Endothelial cell of umbilical vein (primary cell): ENCODE measurements around the gene CMTM4. TPM values are rescaled to one million over a fixed set of nuclear protein-coding genes. Genes with fewer than 3 reads are reported as not detected.

Experiments used
- BruUV-seq: library from RNA; stranded (reverse); fragments of 400-500 nt; replicated peaks from 2 replicates; lab custom pipeline; 2021; lab: Mats Ljungman, UMichigan
- CTCF ChIA-PET: fragments of 300-600, 350-600 bp; sonication (Branson Sonifier 250); formaldehyde crosslinking; loops from one replicate; lab custom pipeline; 2021; ENCODE audit warnings: antibody characterized with exemption, inconsistent platforms; lab: Charles Lee
- POLR2A ChIA-PET: fragments of 300-600, 350-600 bp; sonication (Branson Sonifier 250); formaldehyde crosslinking; loops from one replicate; lab custom pipeline; 2021; ENCODE audit warnings: antibody characterized with exemption, inconsistent platforms; lab: Charles Lee
- DNase-seq: peaks from one replicate; pipeline ENCODE4 v3.0.0-alpha.2; 2011; ENCODE audit warnings: low read depth, low spot score
- FAIRE-seq: peaks from 2 replicates; lab custom pipeline; 2011; peaks lifted over from hg19 to GRCh38; lab: Jason Lieb, UNC
- H2AFZ ChIP-seq: 2 replicates; pipeline ENCODE4 v1.6.0; 2012; ENCODE audit warnings: low read depth, low read length, control low read depth, inconsistent platforms
- H3K27ac ChIP-seq: 2 replicates; pipeline ENCODE4 v1.5.1; 2011; ENCODE audit warnings: low read depth, mild to moderate bottlenecking, control low read depth, low read length, moderate library complexity; ENCODE audit not compliant: insufficient read depth
- H3K27me3 ChIP-seq, 2 experiments: 2 replicates each; pipeline versions ENCODE4 v1.6.0 to v1.6.1; 2011; ENCODE audit warnings: low read length in 2 of 2, mixed read lengths in 1 of 2; ENCODE audit not compliant: control insufficient read depth in 2 of 2, insufficient read depth in 2 of 2
- H3K36me3 ChIP-seq, 2 experiments: 2 replicates in 1 of 2; 3 replicates in 1 of 2; pipeline ENCODE4 v1.5.1; 2011; ENCODE audit warnings: low read length in 2 of 2, mild to moderate bottlenecking in 1 of 2, moderate library complexity in 1 of 2; ENCODE audit not compliant: control insufficient read depth in 2 of 2, insufficient read depth in 2 of 2; ENCODE audit errors: extremely low read depth in 1 of 2
- H3K4me1 ChIP-seq: 3 replicates; pipeline ENCODE4 v1.5.1; 2011; ENCODE audit warnings: mild to moderate bottlenecking, low read length; ENCODE audit not compliant: control insufficient read depth, insufficient read depth; ENCODE audit errors: extremely low read depth
- H3K4me2 ChIP-seq: 2 replicates; pipeline ENCODE4 v1.6.1; 2011; ENCODE audit warnings: low read length, control low read depth, mixed read lengths; ENCODE audit not compliant: insufficient read depth
- H3K4me3 ChIP-seq, 3 experiments: fragments of 200-600 bp in 1 of 3; sonication (generic), shearing (Covaris generic) in 1 of 3; replicated peaks in 1 of 3; 2 replicates each; pipeline ENCODE4 v1.5.1; 2011 to 2016; ENCODE audit warnings: control low read depth in 3 of 3, low read length in 3 of 3, mild to moderate bottlenecking in 2 of 3, inconsistent platforms in 1 of 3, low read depth in 1 of 3, moderate library complexity in 1 of 3; ENCODE audit not compliant: insufficient read depth in 1 of 3
- H3K79me2 ChIP-seq: 2 replicates; pipeline ENCODE4 v1.6.0; 2012; ENCODE audit warnings: low read length, inconsistent platforms; ENCODE audit not compliant: control insufficient read depth, insufficient read depth
- H3K9ac ChIP-seq: replicated peaks from 2 replicates; pipeline ENCODE3; 2011; ENCODE audit warnings: low read length, control low read depth; ENCODE audit not compliant: insufficient read depth; ENCODE audit errors: extremely low read depth
- H3K9me1 ChIP-seq: replicated peaks from 3 replicates; pipeline ENCODE4 v1.6.0; 2011; ENCODE audit warnings: mild to moderate bottlenecking, low read length; ENCODE audit not compliant: control insufficient read depth, insufficient read depth; ENCODE audit errors: extremely low read depth
- H3K9me3 ChIP-seq: replicated peaks from 2 replicates; pipeline ENCODE4 v1.5.1; 2012; ENCODE audit warnings: low read length, inconsistent platforms; ENCODE audit not compliant: control insufficient read depth, insufficient read depth
- H4K20me1 ChIP-seq: replicated peaks from 2 replicates; pipeline ENCODE3; 2011; ENCODE audit warnings: mild to moderate bottlenecking, low read length; ENCODE audit not compliant: control insufficient read depth, insufficient read depth; ENCODE audit errors: extremely low read depth
- EZH2 ChIP-seq: IDR thresholded peaks from 2 replicates; pipeline ENCODE4 v1.6.1; 2012; ENCODE audit warnings: borderline replicate concordance, low read depth, mild to moderate bottlenecking, moderate library complexity, low read length, inconsistent platforms; ENCODE audit not compliant: severe bottlenecking
- GATA2 ChIP-seq: IDR thresholded peaks from 2 replicates; pipeline ENCODE4 v1.7.0; 2011; ENCODE audit warnings: low read depth, mild to moderate bottlenecking, moderate library complexity, mixed read lengths, low read length; ENCODE audit not compliant: insufficient read length, insufficient read depth
- JUN ChIP-seq: IDR thresholded peaks from 2 replicates; pipeline ENCODE4 v1.6.1; 2011; ENCODE audit warnings: borderline replicate concordance, low read depth; ENCODE audit not compliant: insufficient read length, insufficient read depth
- MYC ChIP-seq: IDR thresholded peaks from one replicate; pipeline ENCODE4 v1.6.1; 2011; ENCODE audit warnings: mild to moderate bottlenecking, low read depth, low read length
- POLR2A ChIP-seq: IDR thresholded peaks from 2 replicates; pipeline ENCODE4 v1.6.1; 2012; ENCODE audit warnings: low read depth, mild to moderate bottlenecking, control low read depth, low read length
- POLR2AphosphoS5 ChIP-seq: IDR thresholded peaks from 2 replicates; pipeline ENCODE4 v1.6.1; 2012; ENCODE audit warnings: low read depth, mild to moderate bottlenecking, control low read depth, low read length, moderate library complexity; ENCODE audit not compliant: insufficient read depth
- dilution Hi-C: fragments of 300-500 bp; cut with MboI; formaldehyde crosslinking; loops from one replicate; pipeline ENCODE4 v1.15.0; 2019; ENCODE audit warnings: low sequenced_read_pairs; ENCODE audit not compliant: extremely low pct_ligation_motif_present
- intact Hi-C: fragments of 100-400 bp; cut with micrococcal nuclease; formaldehyde crosslinking; loops from one replicate; pipeline ENCODE4 v1.10.0; 2022
- polyA plus RNA-seq, 4 experiments: library from polyadenylated mRNA; depleted of rRNA in 3 of 4; stranded (reverse) in 3 of 4; unstranded in 1 of 4; fragments of >200 nt; gene quantifications; 2 replicates each; pipeline versions ENCODE4 v1.2.1 to v1.2.3, GENCODE V29; 2011 to 2012; ENCODE audit warnings: missing spikeins in 1 of 4
- total RNA-seq: library from RNA; stranded (reverse); gene quantifications from 2 replicates; pipeline ENCODE4 v1.2.3, GENCODE V29; 2021
- TF ChIP-seq, protein P1 (sequence below), 2 donors: IDR thresholded peaks; 1 replicate in 1 of 2; 2 replicates in 1 of 2; pipeline ENCODE4 v1.5.1; 2011; ENCODE audit warnings: low read length in 2 of 2, mild to moderate bottlenecking in 2 of 2, moderate library complexity in 2 of 2, control low read depth in 1 of 2, inconsistent platforms in 1 of 2, low read depth in 1 of 2; ENCODE audit not compliant: insufficient read depth in 1 of 2; ENCODE audit errors: extremely low read depth in 1 of 2
- TF ChIP-seq, protein P2 (sequence below): IDR thresholded peaks from 2 replicates; pipeline ENCODE4 v1.6.1; 2011; ENCODE audit not compliant: insufficient read depth, insufficient read length

CMTM4 gene
- total and polyA plus RNA-seq, 2 donors (not counting 3 experiments of a cell fraction or from before 2014, with no cell fraction given), result 9.0 to 10.7 TPM

DNA sequence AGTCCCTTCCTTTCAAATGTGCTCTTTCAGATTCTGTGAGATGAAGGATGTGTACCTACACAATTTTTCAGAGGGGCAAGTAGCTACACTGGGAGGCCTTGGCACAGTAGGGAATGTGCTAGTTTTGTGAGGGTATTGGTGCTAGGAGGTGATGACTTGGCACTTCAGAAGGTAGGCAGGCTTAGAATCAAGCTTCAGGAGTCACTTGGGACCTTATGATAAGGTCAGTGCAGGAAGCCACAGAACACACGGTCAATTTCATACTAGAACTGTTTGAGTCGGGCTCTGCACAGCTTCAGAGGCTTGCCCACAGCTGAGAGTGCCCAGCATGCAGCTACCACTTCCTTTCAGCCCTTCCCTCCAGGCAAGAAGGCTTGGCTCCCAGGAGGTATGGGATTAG, 124.2 kb downstream of the CMTM4 start:
- DNase-seq (no peak), FAIRE-seq (no peak)
- Histone ChIP-seq H3K79me2 (no peaks in the 10 kb centered on the region), H3K4me1 (peaks cover 27% of the 10 kb centered on the region), H3K27ac (no peak overlapping the region), H3K9me3 (no peaks in the 10 kb centered on the region), H3K9ac (no peak overlapping the region), H3K4me2 (no peak overlapping the region), H4K20me1 (no peaks in the 10 kb centered on the region), H3K27me3 (no peaks in the 10 kb centered on the region), H3K4me3 (no peak overlapping the region), H3K9me1 (no peaks in the 10 kb centered on the region), H3K36me3 (no peaks in the 10 kb centered on the region), H2AFZ (no peak overlapping the region)
- TF ChIP-seq, protein P1, sequence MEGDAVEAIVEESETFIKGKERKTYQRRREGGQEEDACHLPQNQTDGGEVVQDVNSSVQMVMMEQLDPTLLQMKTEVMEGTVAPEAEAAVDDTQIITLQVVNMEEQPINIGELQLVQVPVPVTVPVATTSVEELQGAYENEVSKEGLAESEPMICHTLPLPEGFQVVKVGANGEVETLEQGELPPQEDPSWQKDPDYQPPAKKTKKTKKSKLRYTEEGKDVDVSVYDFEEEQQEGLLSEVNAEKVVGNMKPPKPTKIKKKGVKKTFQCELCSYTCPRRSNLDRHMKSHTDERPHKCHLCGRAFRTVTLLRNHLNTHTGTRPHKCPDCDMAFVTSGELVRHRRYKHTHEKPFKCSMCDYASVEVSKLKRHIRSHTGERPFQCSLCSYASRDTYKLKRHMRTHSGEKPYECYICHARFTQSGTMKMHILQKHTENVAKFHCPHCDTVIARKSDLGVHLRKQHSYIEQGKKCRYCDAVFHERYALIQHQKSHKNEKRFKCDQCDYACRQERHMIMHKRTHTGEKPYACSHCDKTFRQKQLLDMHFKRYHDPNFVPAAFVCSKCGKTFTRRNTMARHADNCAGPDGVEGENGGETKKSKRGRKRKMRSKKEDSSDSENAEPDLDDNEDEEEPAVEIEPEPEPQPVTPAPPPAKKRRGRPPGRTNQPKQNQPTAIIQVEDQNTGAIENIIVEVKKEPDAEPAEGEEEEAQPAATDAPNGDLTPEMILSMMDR (IDR thresholded peaks at IDR 0.05; ENCODE audit: extremely low read depth in 1 of 2, insufficient read depth in 1 of 2, low read depth in 1 of 2, low read length in 2 of 2), result no peak
- TF ChIP-seq POLR2AphosphoS5, result no peak
- TF ChIP-seq JUN, result no peak
- no peak for TF ChIP-seq MYC
- no peak for TF ChIP-seq GATA2
- TF ChIP-seq EZH2, result no peak
- no peak for TF ChIP-seq POLR2A
- TF ChIP-seq, protein P2, sequence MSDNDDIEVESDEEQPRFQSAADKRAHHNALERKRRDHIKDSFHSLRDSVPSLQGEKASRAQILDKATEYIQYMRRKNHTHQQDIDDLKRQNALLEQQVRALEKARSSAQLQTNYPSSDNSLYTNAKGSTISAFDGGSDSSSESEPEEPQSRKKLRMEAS, result no peak
- intact Hi-C loops, result no loop called here
- ChIA-PET CTCF (interaction anchor here (1.2 to 1.8 kb wide), 2 partner anchors 9 to 36 kb away, joined by 5 read pairs; no protein-coding TSS in a partner anchor), POLR2A (no interaction called here)
- dilution Hi-C loops, result no loop called here
- BruUV-seq, result no TSS peak
